ENCODE measurements around the gene SLC2A13.
"Not testable (repeated sequence)": the region's sequence is repeated elsewhere in the genome, so short reads cannot be mapped to it uniquely, and the experiment has no call there.

SLC2A13 gene

GRCh38 chr12:39853003-39853402 lies 252.9 kb downstream of the SLC2A13 start:
- DNase-seq (ENCODE audit: low read depth), result no peak
- H3K4me3 ChIP-seq (ENCODE audit: low read depth, low read length), result no peak overlapping the region
- no peak for TF ChIP-seq CTCF (IDR thresholded peaks at IDR 0.05; ENCODE audit: low read depth, low read length, missing control alignments)
- in situ Hi-C loops (cut with HindIII; ENCODE audit: low sequenced_read_pairs), result no loop called here

DNA sequence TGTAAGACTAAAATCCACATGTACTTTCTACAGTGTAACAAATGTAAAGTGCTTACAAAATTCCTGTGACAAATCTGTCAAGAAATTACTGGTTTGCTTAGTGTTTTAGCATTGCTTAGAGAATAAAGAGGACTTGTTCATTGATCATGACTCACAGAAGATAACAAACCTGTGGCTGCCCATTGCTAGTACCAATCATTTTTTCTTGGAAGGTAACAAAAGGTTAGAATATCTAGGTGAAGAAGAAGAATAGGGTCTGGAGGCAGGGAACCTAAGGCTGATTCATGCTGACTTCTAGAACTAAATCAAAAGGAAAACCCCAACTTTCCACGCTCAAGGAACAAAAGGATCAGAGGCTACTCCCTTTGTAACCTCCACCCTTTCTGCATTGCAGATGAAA lies 253.5 kb downstream of the SLC2A13 start:
- no peak for DNase-seq (ENCODE audit: low read depth)
- no peak overlapping the region for H3K4me3 ChIP-seq (ENCODE audit: low read depth, low read length)
- no peak for TF ChIP-seq CTCF (IDR thresholded peaks at IDR 0.05; ENCODE audit: low read depth, low read length, missing control alignments)
- in situ Hi-C loops (cut with HindIII; ENCODE audit: low sequenced_read_pairs), result no loop called here

- in situ Hi-C loops (cut with HindIII; ENCODE audit: low sequenced_read_pairs); H3K4me3 ChIP-seq (ENCODE audit: low read depth, low read length); DNase-seq (ENCODE audit: low read depth): not testable (repeated sequence)
These were observed 257.7 kb downstream of the SLC2A13 start for GRCh38 chr12:39848218-39848617.

- DNase-seq (ENCODE audit: low read depth), result no peak
- TF ChIP-seq CTCF (IDR thresholded peaks at IDR 0.05; ENCODE audit: low read depth, low read length, missing control alignments), result no peak
- in situ Hi-C loops (cut with HindIII; ENCODE audit: low sequenced_read_pairs), result no loop called here
- no peak overlapping the region for H3K4me3 ChIP-seq (ENCODE audit: low read depth, low read length)
These were observed 258.8 kb downstream of the SLC2A13 start for GRCh38 chr12:39846971-39847650.

- in situ Hi-C loops (cut with HindIII; ENCODE audit: low sequenced_read_pairs), result no loop called here
These were observed 259.6 kb downstream of the SLC2A13 start for GRCh38 chr12:39846304-39846703.

GRCh38 chr12:39840422-39840821 lies 265.5 kb downstream of the SLC2A13 start:
- no peak for TF ChIP-seq CTCF (IDR thresholded peaks at IDR 0.05; ENCODE audit: low read depth, low read length, missing control alignments)

More at GRCh38 chr12:39846304-39846703, 259.6 kb downstream of the SLC2A13 start:
- DNase-seq (ENCODE audit: low read depth), result no peak
- H3K4me3 ChIP-seq (ENCODE audit: low read depth, low read length), result no peak overlapping the region
- no peak for TF ChIP-seq CTCF (IDR thresholded peaks at IDR 0.05; ENCODE audit: low read depth, low read length, missing control alignments)

GRCh38 chr12:39839072-39839471 lies 266.8 kb downstream of the SLC2A13 start:
- H3K4me3 ChIP-seq (ENCODE audit: low read depth, low read length), result no peak overlapping the region
- in situ Hi-C loops (cut with HindIII; ENCODE audit: low sequenced_read_pairs), result no loop called here
- no peak for DNase-seq (ENCODE audit: low read depth)
- no peak for TF ChIP-seq CTCF (IDR thresholded peaks at IDR 0.05; ENCODE audit: low read depth, low read length, missing control alignments)

More at GRCh38 chr12:39840422-39840821, 265.5 kb downstream of the SLC2A13 start:
- in situ Hi-C loops (cut with HindIII; ENCODE audit: low sequenced_read_pairs), result no loop called here
- no peak for DNase-seq (ENCODE audit: low read depth)
- no peak overlapping the region for H3K4me3 ChIP-seq (ENCODE audit: low read depth, low read length)

Data from astrocyte of the cerebellum (primary cell).